Neural progenitor cell (in vitro differentiated cells): ENCODE results near the gene SMS. TPM values are rescaled to one million over a fixed set of nuclear protein-coding genes. Genes with fewer than 3 reads are reported as not detected.

Source experiments
- DNase-seq: peaks from one replicate; pipeline ENCODE4 v3.0.0-alpha.2; 2016; ENCODE audit warnings: low spot score
- H2AFZ ChIP-seq: fragments of 200-600 bp; sonication (generic); replicated peaks from 2 replicates; pipeline ENCODE4 v1.6.1; 2016; ENCODE audit warnings: antibody characterized with exemption
- H3F3A ChIP-seq: fragments of 200-600 bp; sonication (generic); 2 replicates; pipeline ENCODE4 v1.6.1; 2016; ENCODE audit warnings: antibody characterized with exemption, low read depth
- H3K27ac ChIP-seq: fragments of 200-600 bp; sonication (generic); 2 replicates; pipeline ENCODE4 v1.5.1; 2016; ENCODE audit warnings: mild to moderate bottlenecking
- H3K27me3 ChIP-seq: fragments of 200-600 bp; sonication (generic); 2 replicates; pipeline ENCODE4 v1.6.1; 2016; ENCODE audit warnings: mild to moderate bottlenecking, moderate library complexity
- H3K36me3 ChIP-seq: fragments of 200-600 bp; sonication (generic); 2 replicates; pipeline ENCODE4 v1.5.1; 2016
- H3K4me1 ChIP-seq: fragments of 200-600 bp; sonication (generic); 2 replicates; pipeline ENCODE4 v1.6.1; 2016; ENCODE audit warnings: mixed run types
- H3K4me2 ChIP-seq: fragments of 200-600 bp; sonication (generic); 2 replicates; pipeline ENCODE4 v1.6.1; 2016
- H3K4me3 ChIP-seq: fragments of 200-600 bp; sonication (generic); 2 replicates; pipeline ENCODE4 v1.5.1; 2016
- H3K79me2 ChIP-seq: fragments of 200-600 bp; sonication (generic); 2 replicates; pipeline ENCODE4 v1.6.1; 2016; ENCODE audit warnings: low read depth
- H3K9ac ChIP-seq: fragments of 200-600 bp; sonication (generic); 2 replicates; pipeline ENCODE4 v1.6.1; 2016
- H3K9me3 ChIP-seq: fragments of 200-600 bp; sonication (generic); 2 replicates; pipeline ENCODE4 v1.5.1; 2016; ENCODE audit warnings: low read depth
- H4K20me1 ChIP-seq: fragments of 200-600 bp; sonication (generic); 2 replicates; pipeline ENCODE4 v1.6.1; 2016; ENCODE audit warnings: low read depth
- H3K27ac Mint-ChIP-seq: 3 replicates; pipeline ENCODE4 v1.8.0; 2021; ENCODE audit warnings: mixed read lengths
- H3K27me3 Mint-ChIP-seq: 2 replicates; pipeline ENCODE4 v1.8.0; 2022; ENCODE audit warnings: low read depth, mild to moderate bottlenecking, inconsistent platforms, moderate library complexity, mixed read lengths; ENCODE audit not compliant: insufficient read depth
- H3K36me3 Mint-ChIP-seq: 3 replicates; pipeline ENCODE4 v1.8.0; 2021; ENCODE audit warnings: mixed read lengths
- H3K4me1 Mint-ChIP-seq: 3 replicates; pipeline ENCODE4 v1.8.0; 2021; ENCODE audit warnings: mixed read lengths
- H3K4me3 Mint-ChIP-seq: 3 replicates; pipeline ENCODE4 v1.8.0; 2021; ENCODE audit warnings: mild to moderate bottlenecking, moderate library complexity, mixed read lengths
- H3K9me3 Mint-ChIP-seq: 3 replicates; pipeline ENCODE4 v1.8.0; 2020; ENCODE audit warnings: mixed read lengths
- CTCF ChIP-seq: fragments of 200-600 bp; sonication (generic); IDR thresholded peaks from 2 replicates; pipeline ENCODE4 v1.5.1; 2017; ENCODE audit warnings: antibody characterized with exemption, mild to moderate bottlenecking
- EZH2 ChIP-seq: fragments of 200-600 bp; sonication (generic); IDR thresholded peaks from 2 replicates; pipeline ENCODE4 v1.6.1; 2017; ENCODE audit warnings: antibody characterized with exemption, mild to moderate bottlenecking, moderate library complexity
- EZH2phosphoT487 ChIP-seq: fragments of 200-600 bp; sonication (generic); IDR thresholded peaks from 2 replicates; pipeline ENCODE4 v1.6.1; 2017; ENCODE audit warnings: antibody characterized with exemption
- total RNA-seq: library from RNA; depleted of rRNA; stranded (reverse); fragments of >200 nt; gene quantifications from 2 replicates; pipeline ENCODE4 v1.2.3, GENCODE V29; 2015; ENCODE audit warnings: low replicate concordance

The SMS gene
- total RNA-seq, 1 donor from 2014 or later = 142 TPM

DNA sequence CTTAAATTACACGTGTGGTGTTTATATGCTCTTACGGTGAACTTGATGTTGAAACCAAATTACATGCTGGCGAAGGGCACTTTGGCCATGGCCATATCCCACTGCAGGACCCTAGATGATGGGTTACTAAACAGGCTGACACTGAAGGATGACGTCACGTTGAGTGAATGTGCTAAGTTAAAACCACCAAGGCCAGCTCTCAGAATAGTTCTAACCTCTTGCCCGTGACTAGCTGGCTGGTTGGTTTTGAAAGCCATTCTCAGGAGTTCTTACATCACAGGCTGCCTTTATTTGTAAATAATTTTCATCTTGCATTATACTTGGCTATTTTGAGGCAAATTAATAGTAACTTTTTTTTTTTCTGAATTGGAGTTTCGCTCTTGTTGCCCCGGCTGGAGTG, 50.3 kb downstream of the SMS start:
- no peaks in the 10 kb centered on the region for H4K20me1 ChIP-seq
- H3K79me2 ChIP-seq = no peaks in the 10 kb centered on the region
- H3K4me2 ChIP-seq = no peak overlapping the region
- H3K9me3 Mint-ChIP-seq = no peaks in the 10 kb centered on the region
- no peaks in the 10 kb centered on the region for H3K27me3 ChIP-seq
- no peak overlapping the region for H2AFZ ChIP-seq
- no peak overlapping the region for H3K9ac ChIP-seq
- no peak overlapping the region for H3K4me3 Mint-ChIP-seq
- TF ChIP-seq EZH2phosphoT487 = no peak
- TF ChIP-seq CTCF = no peak
- TF ChIP-seq EZH2 = no peak
- no peaks in the 10 kb centered on the region for H3K4me1 ChIP-seq
- DNase-seq = no peak
- no peaks in the 10 kb centered on the region for H3F3A ChIP-seq
- no peaks in the 10 kb centered on the region for H3K36me3 ChIP-seq
- no peak overlapping the region for H3K27ac ChIP-seq
- peaks cover 4% of the 10 kb centered on the region for H3K4me1 Mint-ChIP-seq
- H3K36me3 Mint-ChIP-seq = peaks cover 31% of the 10 kb centered on the region
- H3K27me3 Mint-ChIP-seq = peaks cover 3% of the 10 kb centered on the region
- H3K9me3 ChIP-seq = no peaks in the 10 kb centered on the region
- no peak overlapping the region for H3K4me3 ChIP-seq
- H3K27ac Mint-ChIP-seq = no peak overlapping the region

DNA sequence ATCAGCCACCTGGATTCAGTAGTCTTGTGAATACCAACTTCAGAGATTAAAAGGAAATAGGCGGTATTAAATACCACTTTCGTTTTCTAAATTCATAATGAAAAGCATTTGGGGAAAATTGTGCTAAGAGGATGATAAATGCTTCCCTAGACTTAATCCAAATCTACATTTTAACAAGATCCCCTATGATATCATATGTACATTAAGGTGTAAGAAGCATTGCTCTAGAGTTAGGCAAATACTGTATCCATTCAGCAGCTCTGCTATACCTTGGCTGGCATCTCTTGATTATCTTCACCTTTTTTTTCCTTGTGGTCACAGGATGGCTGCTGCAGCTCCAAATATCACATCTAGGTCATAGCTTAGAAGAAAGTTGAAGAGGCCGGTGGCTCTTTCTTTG, 51.0 kb downstream of the SMS start:
- DNase-seq = no peak
- H3K36me3 Mint-ChIP-seq = peaks cover 33% of the 10 kb centered on the region
- H3K36me3 ChIP-seq = no peaks in the 10 kb centered on the region
- peaks cover 3% of the 10 kb centered on the region for H3K27me3 Mint-ChIP-seq
- H3K4me3 ChIP-seq = no peak overlapping the region
- TF ChIP-seq EZH2 (no peak), EZH2phosphoT487 (no peak), CTCF (no peak)
- H3K79me2 ChIP-seq = no peaks in the 10 kb centered on the region
- H3F3A ChIP-seq = no peaks in the 10 kb centered on the region
- no peaks in the 10 kb centered on the region for H3K9me3 Mint-ChIP-seq
- no peak overlapping the region for H2AFZ ChIP-seq
- H4K20me1 ChIP-seq = no peaks in the 10 kb centered on the region
- H3K4me1 Mint-ChIP-seq = peaks cover 4% of the 10 kb centered on the region
- H3K4me3 Mint-ChIP-seq = no peak overlapping the region
- H3K4me2 ChIP-seq = no peak overlapping the region
- no peak overlapping the region for H3K27ac Mint-ChIP-seq
- no peak overlapping the region for H3K9ac ChIP-seq
- no peaks in the 10 kb centered on the region for H3K4me1 ChIP-seq
- no peaks in the 10 kb centered on the region for H3K27me3 ChIP-seq
- H3K27ac ChIP-seq = no peak overlapping the region
- peaks cover under 1% of the 10 kb centered on the region for H3K9me3 ChIP-seq

DNA sequence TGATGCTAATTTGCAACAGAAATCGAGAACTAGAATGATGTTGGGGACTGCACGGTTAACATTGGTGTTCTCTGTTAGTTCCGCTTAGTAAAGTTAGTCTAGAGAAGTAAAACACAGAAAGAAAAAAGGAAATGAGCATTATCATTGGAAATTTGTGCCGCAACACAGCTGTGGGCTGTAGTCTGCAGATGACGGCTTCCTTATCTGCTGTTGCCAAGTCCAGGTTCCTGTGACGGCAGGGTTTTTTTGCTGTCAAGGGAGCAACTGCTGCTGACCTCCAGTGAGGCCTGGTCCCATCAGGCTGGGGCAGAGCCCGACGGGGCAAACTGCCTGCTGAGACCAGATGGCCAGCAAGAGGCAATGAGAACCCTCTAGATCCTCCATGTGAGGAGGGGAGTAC, 52.8 kb downstream of the SMS start:
- H3K36me3 Mint-ChIP-seq = peaks cover 31% of the 10 kb centered on the region
- Histone ChIP-seq H3K79me2 (no peaks in the 10 kb centered on the region), H2AFZ (no peak overlapping the region), H3K9me3 (peaks cover 3% of the 10 kb centered on the region), H3K27ac (no peak overlapping the region), H3K4me2 (no peak overlapping the region), H3K4me1 (no peaks in the 10 kb centered on the region), H3K4me3 (no peak overlapping the region), H3F3A (no peaks in the 10 kb centered on the region), H4K20me1 (no peaks in the 10 kb centered on the region), H3K36me3 (no peaks in the 10 kb centered on the region), H3K27me3 (no peaks in the 10 kb centered on the region), H3K9ac (no peak overlapping the region)
- H3K27me3 Mint-ChIP-seq = peaks cover 2% of the 10 kb centered on the region
- H3K9me3 Mint-ChIP-seq = no peaks in the 10 kb centered on the region
- H3K4me1 Mint-ChIP-seq = no peaks in the 10 kb centered on the region
- TF ChIP-seq EZH2 (no peak), EZH2phosphoT487 (no peak), CTCF (no peak)
- DNase-seq = no peak
- H3K4me3 Mint-ChIP-seq = no peak overlapping the region
- no peak overlapping the region for H3K27ac Mint-ChIP-seq
